HG02981 (cell line): ENCODE data around the gene NHLH2.

ENCODE experiments used
- ATAC-seq: cut with Tn5 transposase; IDR thresholded peaks from one replicate; pipeline ENCODE4 v1.9.1; 2021; ENCODE audit warnings: mild to moderate bottlenecking, moderate library complexity; ENCODE audit not compliant: unreplicated experiment

Gene NHLH2

DNA sequence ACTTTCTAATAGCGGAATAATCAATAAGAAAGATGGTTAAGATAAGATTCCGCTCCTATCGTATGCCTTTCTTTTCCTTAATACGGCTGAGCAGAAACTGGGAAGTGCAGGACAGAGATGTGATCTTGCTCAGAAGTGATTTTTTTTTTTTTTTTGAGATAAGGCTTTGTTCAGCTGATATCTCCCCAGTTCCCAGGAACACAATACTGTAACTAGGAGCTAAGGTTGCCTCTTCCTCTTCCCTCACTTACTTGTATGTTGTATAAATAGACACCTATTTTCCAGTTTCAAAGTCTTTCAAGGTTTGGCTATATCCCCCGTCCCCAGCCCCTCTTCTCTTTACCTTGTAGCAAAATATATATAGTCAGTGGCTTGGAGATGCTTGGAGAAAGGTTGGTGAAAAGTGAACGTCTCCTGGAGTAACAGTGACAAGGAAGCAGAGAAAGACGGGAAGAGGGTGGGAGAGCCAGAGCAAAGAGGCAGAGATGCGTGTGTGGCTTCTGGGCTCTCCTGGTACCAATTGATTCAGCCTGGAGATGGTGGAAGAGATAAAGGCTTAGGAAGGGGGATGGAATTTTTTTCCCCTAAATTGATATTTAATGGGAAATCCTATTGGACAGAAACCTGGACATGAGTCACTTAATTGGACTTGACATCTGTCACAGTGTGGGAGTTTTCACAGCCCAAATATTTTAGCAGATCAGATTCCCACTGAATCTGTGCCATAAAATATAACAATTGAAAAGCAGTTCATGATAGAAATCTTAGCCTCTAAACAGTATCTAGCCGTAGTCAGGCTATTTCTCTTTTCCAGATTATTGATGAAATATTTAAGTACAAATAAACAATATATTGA lies at the start of gene NHLH2:
Gene NHLH2 (minus strand): TSS at position 522 of the 856 bp plus-strand sequence. CDS start 2,754 bp downstream, outside the sequence.
- no peak for ATAC-seq

GRCh38 chr1:115890580-115890979 lies 49.7 kb upstream of the NHLH2 start:
- no peak for ATAC-seq

- no peak for ATAC-seq
Observed at GRCh38 chr1:115888976-115889375, 48.0 kb upstream of the NHLH2 start.

- ATAC-seq: no peak
Observed at GRCh38 chr1:115882913-115883902, 42.3 kb upstream of the NHLH2 start.

DNA sequence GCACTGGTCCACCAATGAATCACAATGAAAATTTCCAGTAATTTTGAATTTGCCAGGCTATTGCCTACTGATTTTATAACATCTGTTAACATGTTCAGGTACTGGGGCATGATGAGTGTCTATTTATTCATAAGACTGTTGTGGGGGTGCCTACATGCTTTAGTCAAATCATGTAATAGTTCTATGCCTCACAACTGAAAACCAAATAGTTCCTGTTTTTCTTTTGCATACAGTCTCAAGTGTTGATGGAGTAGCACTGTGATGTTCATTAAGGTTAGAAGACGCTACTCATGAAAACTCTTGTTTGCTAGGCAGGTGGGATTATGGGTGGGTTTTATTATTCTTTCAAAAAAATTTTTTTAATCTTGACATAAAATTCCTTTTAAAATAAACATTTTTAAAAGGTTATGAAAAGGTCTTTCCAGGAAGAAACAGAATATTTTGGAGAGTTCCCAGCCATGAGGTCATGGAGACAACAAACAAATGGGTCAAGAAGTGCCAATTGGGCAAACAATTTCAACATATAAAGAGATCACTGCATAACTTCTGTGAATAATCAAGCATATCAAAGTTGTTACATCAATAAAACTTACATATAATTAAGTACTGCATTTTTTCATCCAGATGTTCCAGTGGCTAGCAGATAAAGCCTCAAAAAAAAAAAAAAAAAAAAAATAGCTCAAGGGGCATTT lies 40.2 kb upstream of the NHLH2 start:
- no peak for ATAC-seq

DNA sequence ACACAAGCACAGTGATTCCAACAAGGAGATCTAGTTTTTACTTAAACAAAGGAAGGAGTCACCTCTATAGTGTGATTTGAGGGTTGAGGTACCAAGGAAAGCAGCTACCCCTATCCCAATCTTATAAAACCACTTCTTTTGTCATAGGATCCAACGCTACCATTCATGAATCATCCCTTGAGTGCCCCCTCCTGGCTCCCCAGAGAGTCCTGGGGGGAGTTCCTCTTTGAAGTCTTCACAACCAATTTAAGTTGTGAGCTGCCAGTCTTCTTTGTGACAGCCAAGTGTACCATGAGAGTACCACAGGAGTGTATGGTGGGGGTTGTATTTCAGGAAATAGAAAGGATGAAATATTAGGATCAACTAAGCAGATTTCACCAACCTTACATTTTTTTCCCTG lies 39.1 kb upstream of the NHLH2 start:
- ATAC-seq: no peak

DNA sequence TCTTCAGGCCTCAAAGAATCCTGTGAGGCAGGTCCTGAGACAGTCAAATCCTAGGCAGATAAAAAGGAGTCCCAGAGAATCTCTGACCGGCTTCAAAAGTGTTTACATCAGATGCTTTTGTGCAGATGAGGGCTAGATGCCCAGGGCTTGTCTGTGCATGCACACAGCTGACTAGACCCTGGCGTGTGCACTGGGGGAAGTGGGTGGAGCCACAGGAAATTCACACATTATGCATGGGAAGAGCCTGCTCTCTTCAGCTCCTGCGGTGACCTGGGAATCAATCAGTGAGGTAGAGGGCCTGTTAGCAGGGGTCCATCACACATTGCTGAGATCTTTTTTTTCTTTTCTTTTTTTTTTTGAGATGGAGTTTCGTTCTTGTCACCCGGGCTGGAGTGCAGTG lies 36.6 kb upstream of the NHLH2 start:
- ATAC-seq: no peak

DNA sequence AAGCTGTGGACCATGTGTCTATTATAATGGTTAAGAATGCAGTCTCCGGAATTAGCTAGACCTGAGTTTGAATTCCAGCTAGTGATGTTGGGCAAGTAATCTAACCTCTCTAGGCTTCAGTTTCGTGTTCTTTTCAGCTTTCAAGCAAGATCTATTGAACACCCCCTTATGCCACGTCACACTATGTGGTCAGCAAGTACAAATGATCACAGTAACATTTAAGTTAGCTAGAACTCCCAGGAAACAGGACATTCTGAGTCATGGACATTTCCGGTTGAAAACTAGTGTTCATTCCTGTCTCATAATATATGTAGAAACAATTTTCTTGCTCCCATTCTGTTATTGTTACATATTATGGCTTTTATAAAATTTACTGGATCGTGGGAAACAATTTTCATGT lies 34.0 kb upstream of the NHLH2 start:
- ATAC-seq: no peak

- no peak for ATAC-seq
Observed at GRCh38 chr1:115874497-115874896, 33.6 kb upstream of the NHLH2 start.

- no peak for ATAC-seq
Observed at GRCh38 chr1:115873184-115873583, 32.3 kb upstream of the NHLH2 start.

- no peak for ATAC-seq
Observed at GRCh38 chr1:115869064-115869463, 28.1 kb upstream of the NHLH2 start.

- ATAC-seq: no peak
Observed at GRCh38 chr1:115867216-115867615, 26.3 kb upstream of the NHLH2 start.

DNA sequence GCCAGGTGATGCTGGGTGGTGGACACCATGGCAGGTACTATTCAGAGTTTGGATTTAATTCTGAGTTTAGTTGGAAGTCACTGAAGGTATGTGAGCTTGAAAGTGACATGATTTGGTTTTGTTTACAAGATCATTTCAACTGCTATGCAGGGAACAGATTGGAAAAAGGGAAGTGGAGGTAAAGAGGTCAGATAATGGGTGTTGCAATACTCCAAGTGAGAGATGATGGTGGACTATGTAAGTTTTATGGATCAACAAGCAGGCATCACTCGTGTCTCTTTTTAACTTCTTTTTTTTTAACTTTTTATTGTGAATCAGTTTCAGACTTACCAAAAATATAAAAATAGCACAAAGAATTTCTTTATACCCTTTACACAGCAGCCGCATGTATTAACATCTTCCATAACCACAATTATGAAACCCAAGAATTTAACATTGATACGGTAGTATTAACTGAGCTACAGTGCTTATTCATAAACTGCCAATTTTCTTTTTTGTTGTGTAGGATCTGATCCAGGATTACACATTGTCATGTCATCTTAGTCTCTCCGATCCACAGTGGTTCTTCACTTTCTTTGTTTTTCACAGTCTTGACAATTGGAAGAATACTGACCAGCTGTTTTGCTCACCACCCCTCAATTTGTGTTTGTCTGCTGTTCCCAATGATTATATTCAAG lies 24.9 kb upstream of the NHLH2 start:
- ATAC-seq: no peak

DNA sequence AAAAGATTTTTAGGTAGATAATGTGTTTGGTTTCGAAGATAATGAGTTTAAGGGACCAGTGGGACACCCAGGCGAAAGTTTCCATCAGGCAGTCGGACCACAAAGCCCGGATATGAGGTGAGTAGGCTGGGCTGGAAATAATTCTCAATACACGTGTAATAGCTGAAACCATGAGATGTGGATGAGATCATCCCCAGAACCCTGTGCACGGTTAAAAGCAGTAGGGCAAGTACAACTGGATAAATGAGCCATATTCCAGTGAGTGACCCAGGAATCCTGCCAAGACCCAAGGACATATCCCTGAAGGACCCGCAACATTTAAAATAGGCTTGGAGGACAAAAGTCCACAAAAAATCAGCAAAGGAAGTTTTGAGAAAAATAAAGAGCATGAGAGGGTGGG lies 21.5 kb upstream of the NHLH2 start:
- no peak for ATAC-seq

DNA sequence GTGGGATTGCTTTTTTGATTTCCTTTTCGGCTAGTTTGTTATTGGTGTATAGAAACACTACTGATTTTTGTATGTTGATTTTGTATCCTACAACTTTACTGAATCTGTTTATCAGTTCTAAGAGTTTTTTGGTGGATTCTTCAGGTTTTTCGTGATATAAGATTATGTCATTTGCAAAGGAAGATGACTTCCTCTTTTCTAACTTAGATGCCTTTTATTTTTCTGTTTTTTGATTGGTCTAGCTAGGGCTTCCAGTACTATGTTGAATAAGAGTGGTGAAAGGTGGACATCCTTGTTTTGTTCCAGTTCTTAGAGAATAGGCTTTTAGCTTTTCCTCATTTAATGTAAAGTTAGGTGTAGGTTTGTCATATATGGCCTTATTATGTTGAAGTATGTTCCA lies 13.1 kb upstream of the NHLH2 start:
- no peak for ATAC-seq

- ATAC-seq: no peak
Observed at GRCh38 chr1:115850937-115851336, 10.0 kb upstream of the NHLH2 start.

DNA sequence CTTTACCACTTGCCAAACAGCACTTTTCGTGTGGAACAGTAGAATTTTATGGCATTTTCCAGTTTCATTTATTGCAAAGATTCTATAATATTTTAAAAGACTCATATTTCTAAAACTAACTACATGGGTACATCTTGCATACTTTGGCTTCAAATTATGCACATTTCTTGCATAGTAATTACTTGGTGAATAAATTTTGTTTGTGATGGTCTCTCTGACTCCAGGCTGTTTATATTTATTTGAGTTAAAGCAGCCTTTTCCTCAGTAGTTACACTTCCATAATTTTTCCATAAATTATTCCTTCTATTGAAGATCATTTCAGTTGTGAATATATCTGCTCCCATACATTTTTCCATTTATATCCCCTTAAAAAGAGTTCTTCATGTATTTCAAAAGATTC lies 6.9 kb upstream of the NHLH2 start:
- ATAC-seq: no peak

- no peak for ATAC-seq
Observed at GRCh38 chr1:115842948-115843347, 2.0 kb upstream of the NHLH2 start.

- ATAC-seq: no peak
Observed at GRCh38 chr1:115839679-115840237, 1.2 kb downstream of the NHLH2 start.

DNA sequence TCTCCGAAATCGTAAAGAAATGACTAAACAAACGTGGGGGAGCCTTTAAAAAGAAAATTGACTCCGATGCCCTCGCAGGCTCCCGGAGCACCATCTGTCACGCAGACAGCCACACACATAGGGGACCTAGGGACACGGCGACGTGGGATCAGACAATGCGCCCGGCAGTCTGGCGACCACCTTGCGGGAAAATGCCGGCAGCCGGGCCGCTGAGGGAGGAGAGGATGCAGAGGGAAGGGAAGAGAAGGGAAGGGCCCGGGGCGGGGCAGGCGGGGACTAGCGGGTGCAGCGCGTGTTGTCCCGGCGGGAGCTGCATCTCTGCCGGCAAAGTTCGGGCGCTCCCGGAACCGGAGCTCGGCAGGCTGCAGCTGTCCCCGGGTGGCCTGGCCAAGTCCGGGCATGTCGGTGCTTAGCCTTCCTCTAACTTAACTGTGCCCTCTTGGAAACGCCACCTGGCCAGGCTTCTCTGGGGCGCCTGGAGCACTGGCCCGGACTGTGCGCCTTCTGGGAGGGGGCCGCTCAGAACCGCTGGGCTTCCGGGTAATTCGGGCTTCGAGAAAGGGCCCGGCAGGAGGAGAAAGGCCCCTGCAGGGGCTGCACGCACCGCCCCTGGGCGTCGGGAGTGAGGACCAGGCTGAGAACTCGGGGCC lies 1.8 kb downstream of the NHLH2 start:
- no peak for ATAC-seq
